Measurements from ENCODE around the gene SETD4. TPM values are rescaled to one million over a fixed set of nuclear protein-coding genes. Genes with fewer than 3 reads are reported as not detected.

SETD4 gene
- total and polyA plus RNA-seq, 2 of the 13 experiments (the other 11 are each of a cell fraction or from before 2014, with no cell fraction given), result 7.1 to 14.4 TPM

DNA sequence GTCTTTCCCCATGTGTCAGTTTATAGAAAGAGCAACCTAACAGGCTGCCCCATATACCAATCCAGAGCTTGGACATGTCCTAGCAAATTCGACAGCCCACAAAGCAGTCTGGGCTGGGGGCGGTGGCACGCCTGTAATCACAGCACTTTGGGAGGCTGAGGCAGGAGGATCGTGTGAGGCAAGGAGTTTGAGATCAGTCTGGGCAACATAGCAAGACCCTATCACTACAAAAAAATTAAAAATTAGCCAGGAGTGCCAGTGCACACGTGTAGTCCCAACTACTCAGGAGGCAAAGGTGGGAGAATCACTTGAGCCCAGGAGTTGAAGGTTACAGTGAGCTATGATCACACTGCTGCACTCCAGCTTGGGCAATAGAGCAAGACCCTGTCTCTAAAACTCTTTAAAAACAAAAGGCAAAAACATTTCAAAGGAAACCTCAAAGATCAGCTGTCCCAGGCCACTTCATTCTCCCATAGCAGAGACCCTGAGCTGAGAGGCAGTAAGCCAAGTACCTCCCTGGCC, 54.4 kb downstream of the SETD4 start:
- Histone ChIP-seq H3K4me3 (replicated peaks in 1 of 3; ENCODE audit: insufficient read depth in 1 of 3, low read depth in 2 of 3, low read length in 3 of 3) (no peak overlapping the region), H3K27me3 (ENCODE audit: control insufficient read depth in 1 of 2, insufficient read depth in 2 of 2, low read length in 2 of 2) (peaks cover 0 to 3% of the 10 kb centered on the region in 2 experiments; a peak in 1 of 5 replicates), H3K9ac (ENCODE audit: insufficient read depth, low read depth, low read length) (no peak overlapping the region), H3K79me2 (ENCODE audit: insufficient read depth, low read length) (no peaks in the 10 kb centered on the region), H3K27ac (ENCODE audit: extremely low read length, insufficient read depth, low read length) (no peak overlapping the region), H3K9me3 (ENCODE audit: low read length) (no peaks in the 10 kb centered on the region), H3K4me1 (ENCODE audit: insufficient read depth, low read length) (peaks cover 38% of the 10 kb centered on the region), H3K4me2 (ENCODE audit: low read depth, low read length) (no peak overlapping the region), H4K20me1 (ENCODE audit: insufficient read depth, low read length) (no peaks in the 10 kb centered on the region), H2AFZ (ENCODE audit: low read length) (no peak overlapping the region), H3K36me3 (replicated peaks in 1 of 2; ENCODE audit: control insufficient read depth in 1 of 2, insufficient read depth in 2 of 2, low read length in 2 of 2) (no peaks in the 10 kb centered on the region)
- WGBS (ENCODE audit: low lambda C conversion rate), result 36% methylated on average over 5 of the region's 5 CpGs
- BruUV-seq (replicated peaks), result no TSS peak
- TF ChIP-seq ZNF788 (CRISPR knock-in tag; IDR thresholded peaks at IDR 0.05; ENCODE audit: borderline replicate concordance) (no peak), ZNF431 (CRISPR knock-in tag; IDR thresholded peaks at IDR 0.05; ENCODE audit: borderline replicate concordance, low read depth) (no peak), ZNF121 (CRISPR knock-in tag; IDR thresholded peaks at IDR 0.05) (peak; percentile 91), ZMYM3 (CRISPR knock-in tag; IDR thresholded peaks at IDR 0.05) (peak; percentile 18; the same call in 1 of the 2 replicates)
- in situ Hi-C loops (cut with HindIII; ENCODE audit: extremely low pct_ligation_motif_present, low pct_unique_long_range_greater_than_20kb), result no loop called here
- ATAC-seq, result no peak
- CTCF ChIA-PET (ENCODE audit: low intra/inter-chr PET ratio, low total read pairs), result no interaction called here
- POLR2A ChIA-PET, result no interaction called here
- DNase-seq (ENCODE audit: low spot score), result no peak
- FAIRE-seq, result no peak
- intact Hi-C loops (cut with micrococcal nuclease; ENCODE audit: unreplicated experiment), result no loop called here

DNA sequence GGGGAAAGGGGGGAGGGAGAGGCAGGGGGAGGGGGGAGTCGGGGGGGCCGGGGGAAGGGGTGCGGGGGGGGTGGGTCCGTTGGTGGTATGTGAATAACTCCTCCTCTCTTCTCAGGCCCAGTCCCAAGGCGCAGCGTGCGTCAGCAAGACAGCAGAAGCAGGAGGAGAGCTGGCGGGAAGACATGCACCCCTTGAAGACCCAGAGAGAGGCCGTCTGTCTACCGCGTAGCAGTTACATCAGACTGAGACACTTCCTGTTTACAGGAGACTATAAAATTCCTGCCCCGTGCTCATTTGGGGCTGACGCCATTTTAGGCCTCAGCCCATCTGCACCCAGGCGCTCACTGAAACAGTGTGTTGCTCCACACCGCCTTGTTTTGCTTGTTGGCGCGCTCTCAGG, 55.3 kb downstream of the SETD4 start:
- Histone ChIP-seq H2AFZ (ENCODE audit: low read length) (no peak overlapping the region), H3K4me2 (ENCODE audit: low read depth, low read length) (no peak overlapping the region)

More for the DNA sequence above, 55.3 kb downstream of the SETD4 start:
- no peak for FAIRE-seq
- H3K27ac ChIP-seq (ENCODE audit: extremely low read length, insufficient read depth, low read length), result no peak overlapping the region
- DNase-seq (ENCODE audit: low spot score), result no peak
- H3K79me2 ChIP-seq (ENCODE audit: insufficient read depth, low read length), result no peaks in the 10 kb centered on the region
- no peak overlapping the region for H3K4me3 ChIP-seq (replicated peaks in 1 of 3; ENCODE audit: insufficient read depth in 1 of 3, low read depth in 2 of 3, low read length in 3 of 3)
- in situ Hi-C loops (cut with HindIII; ENCODE audit: extremely low pct_ligation_motif_present, low pct_unique_long_range_greater_than_20kb) (no loop called here), intact Hi-C loops (cut with micrococcal nuclease; ENCODE audit: unreplicated experiment) (no loop called here)
- H3K9me3 ChIP-seq (ENCODE audit: low read length), result no peaks in the 10 kb centered on the region
- TF ChIP-seq, protein P1, sequence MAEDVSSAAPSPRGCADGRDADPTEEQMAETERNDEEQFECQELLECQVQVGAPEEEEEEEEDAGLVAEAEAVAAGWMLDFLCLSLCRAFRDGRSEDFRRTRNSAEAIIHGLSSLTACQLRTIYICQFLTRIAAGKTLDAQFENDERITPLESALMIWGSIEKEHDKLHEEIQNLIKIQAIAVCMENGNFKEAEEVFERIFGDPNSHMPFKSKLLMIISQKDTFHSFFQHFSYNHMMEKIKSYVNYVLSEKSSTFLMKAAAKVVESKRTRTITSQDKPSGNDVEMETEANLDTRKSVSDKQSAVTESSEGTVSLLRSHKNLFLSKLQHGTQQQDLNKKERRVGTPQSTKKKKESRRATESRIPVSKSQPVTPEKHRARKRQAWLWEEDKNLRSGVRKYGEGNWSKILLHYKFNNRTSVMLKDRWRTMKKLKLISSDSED (CRISPR knock-in tag; IDR thresholded peaks at IDR 0.05), result no peak
- no peak for TF ChIP-seq HNRNPUL1 (IDR thresholded peaks at IDR 0.05; ENCODE audit: low read depth, low read length)
- TF ChIP-seq, protein P2, sequence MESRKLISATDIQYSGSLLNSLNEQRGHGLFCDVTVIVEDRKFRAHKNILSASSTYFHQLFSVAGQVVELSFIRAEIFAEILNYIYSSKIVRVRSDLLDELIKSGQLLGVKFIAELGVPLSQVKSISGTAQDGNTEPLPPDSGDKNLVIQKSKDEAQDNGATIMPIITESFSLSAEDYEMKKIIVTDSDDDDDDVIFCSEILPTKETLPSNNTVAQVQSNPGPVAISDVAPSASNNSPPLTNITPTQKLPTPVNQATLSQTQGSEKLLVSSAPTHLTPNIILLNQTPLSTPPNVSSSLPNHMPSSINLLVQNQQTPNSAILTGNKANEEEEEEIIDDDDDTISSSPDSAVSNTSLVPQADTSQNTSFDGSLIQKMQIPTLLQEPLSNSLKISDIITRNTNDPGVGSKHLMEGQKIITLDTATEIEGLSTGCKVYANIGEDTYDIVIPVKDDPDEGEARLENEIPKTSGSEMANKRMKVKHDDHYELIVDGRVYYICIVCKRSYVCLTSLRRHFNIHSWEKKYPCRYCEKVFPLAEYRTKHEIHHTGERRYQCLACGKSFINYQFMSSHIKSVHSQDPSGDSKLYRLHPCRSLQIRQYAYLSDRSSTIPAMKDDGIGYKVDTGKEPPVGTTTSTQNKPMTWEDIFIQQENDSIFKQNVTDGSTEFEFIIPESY (CRISPR knock-in tag; IDR thresholded peaks at IDR 0.05), result peak; percentile 68; the same call in 1 of the 2 replicates
- H3K4me1 ChIP-seq (ENCODE audit: insufficient read depth, low read length), result peaks cover 45% of the 10 kb centered on the region
- H3K9ac ChIP-seq (ENCODE audit: insufficient read depth, low read depth, low read length), result no peak overlapping the region
- WGBS (ENCODE audit: low lambda C conversion rate), result 49% methylated on average over 10 of the region's 17 CpGs
- CTCF ChIA-PET (ENCODE audit: low intra/inter-chr PET ratio, low total read pairs), result no interaction called here
- no peaks in the 10 kb centered on the region for H3K36me3 ChIP-seq (replicated peaks in 1 of 2; ENCODE audit: control insufficient read depth in 1 of 2, insufficient read depth in 2 of 2, low read length in 2 of 2)
- peaks cover 0 to 3% of the 10 kb centered on the region in 2 experiments; a peak in 1 of 5 replicates for H3K27me3 ChIP-seq (ENCODE audit: control insufficient read depth in 1 of 2, insufficient read depth in 2 of 2, low read length in 2 of 2)
- H4K20me1 ChIP-seq (ENCODE audit: insufficient read depth, low read length), result no peaks in the 10 kb centered on the region
- no TSS peak for BruUV-seq (replicated peaks)
- POLR2A ChIA-PET, result no interaction called here
- no peak for ATAC-seq

Measured in HepG2 (cell line).